DND-41 (cell line): ENCODE data around the gene THOC5.

Source experiments
- CTCF ChIP-seq: IDR thresholded peaks from 2 replicates; pipeline ENCODE4 v1.5.1; 2012; ENCODE audit warnings: borderline replicate concordance, low read length, moderate library complexity, mild to moderate bottlenecking; ENCODE audit not compliant: poor library complexity, severe bottlenecking; ENCODE audit errors: extremely low read depth
- EZH2 ChIP-seq: IDR thresholded peaks from 3 replicates; pipeline ENCODE4 v1.6.1; 2012; ENCODE audit warnings: borderline replicate concordance, low read depth, mild to moderate bottlenecking, moderate library complexity, low read length, inconsistent platforms; ENCODE audit not compliant: severe bottlenecking

- TF ChIP-seq CTCF (no peak), EZH2 (no peak)
Observed at GRCh38 chr22:29457730-29458129, 95.8 kb downstream of the THOC5 start.
